Measurements from ENCODE around the gene COX18.

GRCh38 chr4:73075832-73076231, 6.3 kb upstream of the COX18 start:
- no peak for TF ChIP-seq CTCF (IDR thresholded peaks at IDR 0.05)
- TF ChIP-seq EP300 (IDR thresholded peaks at IDR 0.05): no peak

Data from tibial nerve (tissue), 4 donors.